ENCODE measurements around the gene SPATA13.

SPATA13 gene

DNA sequence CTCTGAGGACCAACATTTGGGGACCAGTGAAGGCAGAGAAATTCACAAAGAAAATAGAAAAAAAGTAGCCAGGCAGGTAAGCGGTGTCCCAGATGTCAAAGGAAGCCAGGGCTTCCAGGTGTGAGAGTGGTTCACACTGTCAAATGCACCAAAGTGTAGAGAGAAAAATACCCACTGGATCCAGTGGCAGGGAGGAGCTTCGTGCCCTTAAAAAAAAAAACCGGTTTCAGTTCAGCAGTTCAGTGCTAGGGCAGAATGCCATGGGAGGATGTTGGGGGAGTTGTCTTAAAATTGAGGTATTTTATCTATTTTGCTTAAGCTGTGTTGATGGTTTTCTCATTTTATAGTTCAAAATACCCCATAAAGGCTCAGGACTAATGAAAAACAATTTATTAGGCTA is 101.0 kb downstream of the SPATA13 start:
- DNase-seq: no peak

DNA sequence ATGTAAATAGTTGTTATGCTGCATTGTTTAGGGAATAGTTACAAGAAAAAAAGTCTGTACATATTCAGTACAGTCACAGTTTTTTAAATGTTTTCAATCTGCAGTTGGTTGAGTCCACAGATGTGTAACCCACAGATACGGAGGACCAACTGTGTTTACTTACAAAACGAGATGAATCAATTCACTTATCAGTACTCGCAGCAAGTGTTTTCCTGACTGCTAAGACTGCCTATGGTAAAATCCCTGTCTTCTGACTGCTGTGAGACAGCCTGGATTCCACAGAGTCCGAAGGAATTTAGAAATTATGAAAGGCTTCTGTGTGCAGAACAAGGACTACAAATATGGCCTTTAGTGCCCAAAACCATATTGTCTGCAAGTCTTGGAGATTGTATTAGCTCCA is 103.1 kb downstream of the SPATA13 start:
- no peak for DNase-seq

DNA sequence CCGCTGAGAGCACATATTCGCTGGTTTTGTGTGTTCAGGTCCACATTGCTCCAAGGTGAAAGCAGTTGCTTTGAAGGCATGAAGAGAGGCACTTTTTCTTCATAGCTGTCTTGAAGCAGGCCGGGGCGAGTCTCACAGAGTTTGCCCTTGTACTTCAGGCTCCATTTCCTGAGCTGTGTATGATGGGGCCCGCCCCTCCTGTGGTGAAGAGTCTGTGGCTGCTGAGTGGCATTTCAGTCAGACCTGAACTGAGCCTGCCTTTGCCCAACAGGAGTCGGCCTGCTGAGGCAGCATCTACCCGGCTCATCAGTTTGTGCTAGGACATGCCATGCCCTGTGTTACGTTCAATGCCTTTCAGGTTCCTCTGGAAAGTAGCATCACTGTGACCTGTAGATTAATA is 104.5 kb downstream of the SPATA13 start:
- DNase-seq: no peak

DNA sequence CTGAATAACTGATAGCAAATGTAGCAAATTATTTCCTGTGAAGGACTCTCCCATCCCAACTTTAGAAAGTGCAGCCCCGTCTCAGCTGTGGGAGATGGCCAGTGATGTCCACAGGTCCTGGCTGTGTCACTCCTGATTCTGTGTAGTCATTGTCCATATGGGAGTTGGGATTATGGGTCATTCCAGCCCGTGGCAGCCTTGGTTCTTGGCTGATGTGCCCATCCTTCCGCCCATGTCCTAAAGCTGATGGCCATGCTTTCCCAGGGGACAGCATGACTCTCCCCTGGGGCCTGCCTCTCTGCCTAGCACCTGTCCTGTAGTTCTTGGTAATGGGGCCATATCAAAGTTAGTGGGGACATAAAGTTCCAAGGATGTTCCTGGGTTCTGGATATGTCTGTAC is 104.9 kb downstream of the SPATA13 start:
- no peak for DNase-seq

DNA sequence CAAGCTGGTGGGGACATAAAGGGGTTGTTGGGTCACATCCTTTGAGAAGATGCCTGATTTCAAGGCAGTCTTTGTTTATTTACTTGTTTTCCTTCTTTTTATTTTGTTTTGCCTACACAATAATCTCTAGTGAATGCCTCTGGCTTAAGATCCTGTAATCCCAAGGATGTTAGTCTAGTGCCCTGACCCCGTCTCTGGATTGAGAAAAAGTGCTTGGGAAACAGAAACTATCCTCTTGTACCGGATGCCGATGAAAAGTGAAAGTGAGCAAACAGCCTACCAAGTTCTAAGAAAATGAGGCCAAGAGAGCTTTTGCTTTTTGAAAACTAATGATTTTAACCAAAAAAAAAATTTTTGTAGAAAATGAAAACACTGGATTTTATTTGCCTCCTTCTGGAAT is 106.8 kb downstream of the SPATA13 start:
- DNase-seq: no peak

DNA sequence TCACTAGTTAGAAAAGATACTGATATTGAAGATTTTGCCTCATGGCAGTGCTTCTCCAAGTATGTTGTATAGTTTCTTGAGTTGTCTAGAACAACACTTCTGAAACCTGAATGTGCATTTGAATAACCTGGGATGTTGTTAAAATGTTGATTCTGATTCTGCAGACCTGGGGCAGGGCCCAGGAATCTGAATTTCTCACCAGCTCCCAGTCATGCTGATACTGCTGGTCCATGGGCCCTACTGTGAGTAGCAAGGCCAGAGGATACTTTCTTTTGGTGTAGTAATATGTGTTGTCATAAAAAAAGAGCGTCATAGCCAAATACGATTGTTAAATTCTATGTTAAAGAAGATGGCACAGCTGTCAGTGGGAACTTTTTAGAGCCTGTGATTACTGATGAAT is 107.3 kb downstream of the SPATA13 start:
- DNase-seq: no peak

DNA sequence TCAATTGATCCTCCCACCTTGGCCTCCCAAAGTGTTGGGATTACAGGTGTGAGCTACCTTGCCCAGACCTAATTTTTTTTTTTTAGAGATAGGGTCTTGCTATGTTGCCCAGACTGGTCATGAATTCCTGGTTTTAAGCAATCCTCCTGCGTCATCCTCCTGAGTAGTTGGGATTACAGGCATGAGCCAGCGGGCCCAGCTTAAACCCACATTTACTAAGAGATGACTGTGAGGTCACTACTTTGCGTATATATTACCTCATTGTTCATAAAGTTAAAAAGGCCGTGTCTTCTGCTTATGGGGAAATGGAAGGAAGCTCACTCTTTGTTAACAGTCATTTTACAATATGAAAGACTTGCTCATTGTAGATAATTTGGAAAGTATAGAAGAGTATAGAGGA is 109.3 kb downstream of the SPATA13 start:
- no peak for DNase-seq

DNA sequence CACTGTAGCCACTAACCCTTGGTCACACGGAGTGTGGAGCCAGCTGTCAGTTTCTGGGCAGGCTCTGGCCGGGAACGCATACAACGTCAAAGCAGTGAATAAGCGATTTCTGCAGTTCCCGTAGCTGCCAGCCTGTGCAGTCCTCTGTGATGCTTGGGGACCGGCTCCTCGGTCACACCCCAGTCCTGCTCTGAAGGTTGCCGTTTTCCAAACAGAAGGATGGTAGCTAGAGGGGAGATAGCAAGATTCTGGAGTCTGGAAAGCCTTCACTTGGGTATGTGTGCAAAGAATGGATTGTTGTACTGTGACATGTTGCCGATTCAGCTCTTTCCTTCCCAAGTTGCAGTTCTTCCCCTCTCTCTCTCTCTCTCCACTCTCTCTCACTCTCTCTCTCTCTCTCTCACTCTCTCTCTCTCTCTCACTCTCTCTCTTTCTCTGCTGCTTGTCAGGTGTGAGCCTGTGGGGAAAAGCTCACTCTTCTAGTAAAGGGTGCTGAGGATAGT is 110.2 kb downstream of the SPATA13 start:
- DNase-seq: no peak

DNA sequence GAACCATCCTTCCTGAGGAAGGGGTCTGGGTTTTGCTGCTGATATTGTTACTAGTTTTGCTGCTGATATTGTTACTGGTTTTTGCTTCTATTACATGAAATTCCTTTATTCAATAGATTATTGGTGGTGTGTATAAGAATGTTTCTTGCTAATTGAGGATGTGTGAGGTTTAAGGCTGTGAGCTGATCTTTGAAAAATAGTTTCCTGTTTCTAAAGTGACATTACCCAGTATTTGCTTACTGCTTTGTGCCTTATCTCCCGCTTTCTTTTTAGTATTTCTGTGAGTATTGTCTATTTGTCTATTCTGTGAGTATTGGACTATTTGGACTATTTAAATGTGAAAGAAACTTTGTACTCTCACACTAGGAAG is 110.7 kb downstream of the SPATA13 start:
- no peak for DNase-seq

DNA sequence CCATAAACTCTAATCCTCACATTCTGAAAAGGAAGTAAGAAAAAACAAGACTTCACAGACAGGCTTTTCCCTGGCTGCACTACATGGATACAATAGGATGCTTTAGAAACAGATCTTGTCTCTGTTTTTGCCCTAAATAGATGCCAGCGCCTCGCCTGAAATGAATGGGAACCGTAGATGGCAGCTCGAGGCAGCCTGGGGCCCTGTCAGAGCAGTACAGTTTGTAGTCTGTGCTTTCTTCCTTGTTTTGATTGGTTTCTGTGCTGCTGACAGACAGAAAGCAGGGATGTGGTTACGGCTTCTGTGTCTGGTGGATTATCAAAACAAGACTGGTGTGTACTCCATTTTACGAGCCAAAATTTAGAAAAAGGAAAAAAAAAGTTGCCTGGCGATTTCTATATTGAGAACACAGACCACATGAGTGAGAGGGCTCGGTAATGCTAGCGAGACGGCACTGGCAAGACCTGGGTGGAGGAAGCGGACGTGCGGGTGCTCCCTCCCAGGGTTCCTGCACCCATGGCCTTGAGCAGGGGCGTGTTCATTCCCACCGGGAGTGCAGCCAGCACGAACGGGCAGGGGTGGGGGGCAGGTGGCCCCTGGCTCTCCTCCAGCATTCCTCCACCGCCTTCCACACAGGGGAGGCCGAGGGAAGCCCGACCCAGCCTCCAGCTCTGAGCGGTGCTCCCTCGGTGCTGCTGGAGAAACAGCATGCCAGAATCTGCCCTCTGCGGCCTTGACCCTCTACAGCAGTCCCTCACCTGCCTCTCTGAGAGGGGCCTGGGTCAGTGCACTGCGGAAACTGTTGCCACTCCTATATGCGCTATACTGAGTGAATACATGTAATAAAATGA is 111.3 kb downstream of the SPATA13 start:
- DNase-seq: no peak

DNA sequence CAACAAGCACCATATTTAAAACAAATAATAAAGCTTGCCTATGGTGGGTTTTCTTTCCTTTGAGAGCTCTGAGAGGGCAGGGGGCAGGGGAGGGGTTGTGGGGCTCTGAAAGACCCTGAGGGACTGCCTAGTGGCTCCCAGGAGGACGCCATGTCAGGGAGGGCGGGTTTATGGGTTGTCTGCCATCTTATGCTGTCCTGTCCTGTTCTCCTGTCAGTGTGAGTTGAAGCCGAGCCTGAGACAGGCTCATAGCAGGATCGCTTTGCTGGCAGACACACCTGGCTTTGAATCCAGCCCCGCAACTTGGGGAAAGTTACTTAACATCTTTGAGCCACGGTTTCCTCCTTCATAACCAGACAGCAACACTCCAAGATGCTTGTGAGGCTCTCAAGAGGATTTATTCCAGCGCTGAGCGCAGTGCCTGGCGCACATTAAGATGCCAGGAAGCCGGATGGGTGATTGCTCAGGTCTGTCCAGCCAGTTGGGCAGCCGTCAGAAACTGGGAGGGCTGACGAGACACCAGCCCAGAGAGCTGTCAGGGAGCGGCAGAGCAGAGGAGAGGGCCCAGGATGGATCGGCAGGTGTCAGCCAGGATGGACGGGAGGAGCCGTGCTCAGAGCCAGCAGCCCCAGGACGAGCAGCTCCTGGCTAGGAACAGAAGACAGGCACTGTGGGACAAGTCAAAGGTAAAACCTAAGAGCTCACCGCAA is 112.1 kb downstream of the SPATA13 start:
- no peak for DNase-seq

DNA sequence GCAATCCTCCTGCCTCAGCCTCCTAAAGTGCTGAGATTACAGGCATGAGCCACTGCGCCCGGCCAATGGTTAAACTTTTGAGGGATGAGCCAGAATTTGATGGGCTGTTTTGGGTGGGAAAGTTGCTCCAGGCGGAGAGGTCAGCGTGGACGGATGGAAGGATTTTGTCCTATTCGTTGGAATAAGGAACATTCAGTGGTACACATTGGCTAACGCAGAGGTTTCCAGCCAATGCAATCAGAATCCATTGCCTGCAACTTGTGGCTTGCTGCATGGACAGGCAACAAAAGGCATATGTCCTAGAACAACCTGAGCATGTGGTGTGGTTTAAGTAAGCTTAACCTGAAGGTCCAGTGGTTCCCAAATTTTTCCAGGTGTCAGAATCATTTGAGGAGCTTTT is 113.4 kb downstream of the SPATA13 start:
- DNase-seq: no peak

DNA sequence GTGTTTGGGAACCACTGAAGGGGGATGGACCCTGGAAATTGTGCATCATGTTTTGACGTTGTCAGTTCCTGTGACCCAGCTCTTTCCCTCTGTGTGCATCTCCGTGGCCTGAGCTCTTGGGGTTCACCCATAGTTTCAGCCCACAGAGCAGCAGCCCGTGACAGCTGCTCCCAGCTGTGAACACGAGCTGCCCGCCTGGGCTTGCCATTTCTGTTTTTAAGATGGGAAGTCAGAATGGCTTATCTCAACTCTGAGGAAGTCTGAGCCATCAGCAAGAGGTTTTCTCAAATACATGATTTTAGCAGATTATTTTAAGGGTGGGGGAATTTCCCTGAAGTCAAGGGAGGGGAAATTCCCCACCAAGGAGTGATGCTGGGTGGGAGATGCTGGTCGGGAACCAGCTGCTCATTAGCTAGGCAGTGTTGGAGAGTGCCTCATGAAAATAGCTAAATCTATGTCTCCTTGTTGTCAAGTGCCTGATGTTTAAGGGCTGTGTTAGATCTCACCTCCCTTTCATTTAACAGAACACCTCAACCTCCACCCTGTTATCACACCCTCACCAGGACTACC is 114.0 kb downstream of the SPATA13 start:
- DNase-seq: no peak

DNA sequence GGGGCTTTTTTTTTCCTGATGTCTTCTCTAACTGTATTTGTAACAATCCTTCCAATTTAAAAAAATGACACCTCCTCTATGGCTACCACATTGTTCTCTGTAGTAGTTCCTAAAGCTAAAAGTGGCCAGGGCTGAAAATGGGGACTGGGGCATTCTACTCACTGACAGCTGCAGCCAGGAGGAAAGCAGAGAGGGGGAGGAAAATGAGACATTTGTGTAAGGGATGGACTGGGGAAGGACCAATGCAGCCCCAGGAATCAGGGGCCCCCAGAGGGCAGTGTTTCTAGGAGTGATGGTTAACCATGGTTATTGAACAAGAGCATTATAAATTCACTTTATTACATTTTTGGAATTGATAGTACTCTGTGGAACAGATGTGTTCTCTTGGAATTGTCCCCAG is 114.5 kb downstream of the SPATA13 start:
- DNase-seq: no peak

DNA sequence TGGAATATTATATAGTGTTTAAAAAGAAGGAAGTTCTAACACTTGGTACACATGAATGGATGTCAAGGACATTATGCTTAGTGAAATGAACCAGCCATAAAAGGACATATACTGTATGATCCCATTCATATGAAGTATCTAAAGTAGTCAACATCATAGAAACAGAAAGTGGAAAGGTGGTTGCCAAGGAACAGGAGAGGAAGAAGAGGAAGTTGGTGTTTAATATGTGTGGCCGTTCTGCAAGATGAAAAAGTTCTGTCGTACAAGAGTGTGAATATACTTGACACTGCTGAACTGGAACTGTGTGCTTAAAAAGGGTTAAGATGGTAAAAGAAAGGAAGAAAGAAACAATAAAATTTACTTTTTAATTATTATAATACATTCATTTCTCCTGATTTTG is 115.8 kb downstream of the SPATA13 start:
- no peak for DNase-seq

DNA sequence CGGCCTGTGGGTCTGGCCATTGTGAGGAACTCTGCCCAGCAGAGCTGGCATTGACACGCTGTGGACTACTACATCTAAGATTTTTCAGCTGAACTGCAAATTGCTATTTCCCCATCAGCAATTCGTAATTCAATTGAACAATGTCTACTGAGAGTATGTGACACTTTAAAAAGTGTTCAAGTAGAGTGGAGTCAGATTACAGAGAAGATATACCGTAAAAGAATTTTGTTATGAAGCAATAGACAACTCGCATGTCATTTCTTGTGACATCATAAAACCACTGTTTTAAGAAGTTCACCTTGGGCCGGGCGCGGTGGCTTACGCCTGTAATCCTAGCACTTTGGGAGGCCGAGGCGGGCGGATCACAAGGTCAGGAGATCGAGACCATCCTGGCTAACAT is 116.3 kb downstream of the SPATA13 start:
- no peak for DNase-seq

DNA sequence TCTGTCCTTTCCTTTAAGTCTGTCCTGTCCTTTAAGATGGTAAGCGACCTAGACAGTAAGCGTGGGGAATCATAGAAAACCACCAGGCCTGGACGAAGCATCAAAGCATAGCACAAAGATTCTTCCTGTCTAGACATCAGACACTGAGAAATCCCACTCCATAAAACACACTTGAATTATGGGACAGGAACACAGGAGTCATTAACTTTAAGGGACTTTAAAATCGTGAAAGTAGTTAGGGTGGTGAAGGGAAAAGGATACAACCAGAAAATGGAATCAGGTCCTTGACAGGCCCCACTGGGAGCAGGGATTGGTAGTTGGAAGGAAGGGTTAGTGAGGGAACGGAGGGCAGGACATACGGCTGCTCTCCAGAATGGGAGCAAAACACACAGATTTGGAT is 117.2 kb downstream of the SPATA13 start:
- DNase-seq: no peak

DNA sequence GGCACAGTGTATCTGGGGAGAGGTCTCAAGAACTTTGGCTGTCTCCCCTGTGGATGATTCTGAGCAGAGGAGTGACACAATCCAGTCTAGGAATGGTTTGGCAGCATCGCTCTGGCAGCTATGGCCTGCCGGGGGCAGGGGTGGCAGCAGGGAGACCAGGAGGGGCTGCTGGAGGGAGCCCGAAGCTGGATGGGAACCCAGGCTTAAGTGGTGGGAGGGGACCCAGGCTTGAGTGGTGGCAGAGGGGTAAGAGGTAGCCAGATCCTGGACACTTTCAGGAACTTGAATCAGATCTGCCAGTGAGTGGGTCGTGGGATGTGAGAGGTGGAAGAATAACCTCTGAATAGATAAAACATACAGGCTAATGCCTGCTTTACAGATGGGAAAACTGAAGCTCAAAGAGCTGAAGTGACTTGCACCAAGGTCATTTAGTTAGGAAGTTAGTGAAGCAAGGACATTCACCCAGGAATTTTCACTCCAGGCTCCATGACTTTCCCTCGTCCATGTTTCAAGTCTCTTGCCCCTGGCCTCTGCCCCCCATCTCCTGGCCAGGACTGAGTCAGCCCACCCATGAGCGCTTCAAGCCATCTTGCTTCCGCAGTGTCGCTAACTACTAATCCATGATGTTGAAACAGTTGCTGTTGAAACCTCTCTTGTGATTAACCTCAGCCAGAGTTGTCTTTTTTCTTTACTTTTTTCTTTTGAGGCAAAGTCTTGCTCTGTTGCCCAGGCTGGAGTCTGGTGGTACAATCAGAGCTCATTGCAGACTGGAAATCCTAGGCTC is 119.0 kb downstream of the SPATA13 start:
- DNase-seq: no peak

DNA sequence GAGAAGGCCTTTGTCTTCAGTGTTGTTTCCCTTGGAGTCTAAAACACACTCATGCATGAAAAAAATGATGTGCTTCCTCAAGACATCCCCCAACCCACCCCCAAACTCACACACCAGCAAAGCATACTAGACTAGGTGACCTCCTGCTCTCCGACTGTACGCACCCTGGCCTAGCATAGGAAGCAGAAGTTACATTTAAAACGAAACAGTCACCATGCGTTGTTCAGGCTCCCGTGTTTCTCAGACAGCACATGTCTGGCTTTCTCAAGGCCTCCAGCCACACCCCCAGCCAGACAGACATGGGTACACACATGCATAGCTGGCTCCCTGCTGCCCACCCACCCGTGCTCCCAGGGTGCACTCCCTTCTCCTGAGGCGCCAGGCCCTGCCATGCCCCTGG is 120.2 kb downstream of the SPATA13 start:
- no peak for DNase-seq

DNA sequence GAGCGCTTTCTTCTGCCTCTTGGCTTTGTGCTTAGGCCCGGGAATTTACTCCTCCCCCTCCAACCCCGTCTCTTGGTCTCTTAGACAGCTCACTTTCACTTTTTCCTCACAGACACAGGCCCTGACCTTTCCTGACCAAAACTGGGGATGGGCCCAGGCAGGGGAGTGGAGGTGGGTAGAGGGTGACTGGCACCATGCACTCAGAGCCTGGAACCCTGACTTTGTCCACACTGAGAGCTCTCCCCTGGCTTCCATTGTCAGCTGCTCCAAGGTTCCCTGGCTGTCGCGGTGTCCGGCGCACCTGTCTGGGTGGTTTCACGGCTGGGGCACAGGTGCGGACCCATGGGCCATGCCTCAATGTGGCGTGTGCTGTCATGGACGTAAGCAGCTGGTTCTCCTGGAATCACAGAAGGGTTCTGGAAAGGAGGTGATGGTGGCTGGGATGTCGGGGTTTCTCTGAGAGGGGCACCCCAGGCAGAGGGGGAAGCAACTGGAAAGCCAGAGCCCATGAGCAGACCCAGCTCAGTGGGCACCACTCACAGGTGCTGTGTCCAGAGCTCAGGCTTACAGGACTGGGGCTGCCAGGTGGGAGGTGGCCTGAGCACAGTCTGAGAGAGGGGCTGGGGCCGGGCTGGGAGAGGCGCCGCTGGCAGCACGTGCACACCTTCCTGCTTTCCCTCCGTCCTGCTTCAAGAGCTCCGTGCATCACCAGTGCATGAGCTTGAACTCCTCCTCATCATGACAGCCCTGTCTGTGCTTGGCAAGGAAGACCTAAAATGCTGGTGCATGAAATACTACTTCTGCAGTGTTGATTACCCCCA is 120.9 kb downstream of the SPATA13 start:
- no peak for DNase-seq

DNA sequence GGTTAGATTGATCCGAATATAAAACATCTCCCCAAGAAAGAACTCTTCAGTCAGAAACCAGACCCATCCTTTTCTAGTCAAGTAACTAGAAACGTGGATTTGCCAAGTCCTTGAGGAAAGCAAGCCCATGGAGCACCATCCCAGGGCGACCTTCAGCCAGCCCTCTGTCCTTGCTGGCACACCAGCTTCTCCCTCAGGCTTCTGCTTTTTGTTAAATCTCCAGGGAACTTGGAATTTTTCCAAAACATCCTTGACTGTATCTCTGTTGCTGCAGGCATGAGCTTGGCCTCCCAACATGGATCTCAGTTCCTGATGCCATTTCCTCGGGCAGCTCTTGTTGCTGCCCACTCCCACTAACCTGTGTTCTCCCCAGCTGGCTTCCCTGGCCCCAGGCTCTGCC is 121.7 kb downstream of the SPATA13 start:
- DNase-seq: no peak

DNA sequence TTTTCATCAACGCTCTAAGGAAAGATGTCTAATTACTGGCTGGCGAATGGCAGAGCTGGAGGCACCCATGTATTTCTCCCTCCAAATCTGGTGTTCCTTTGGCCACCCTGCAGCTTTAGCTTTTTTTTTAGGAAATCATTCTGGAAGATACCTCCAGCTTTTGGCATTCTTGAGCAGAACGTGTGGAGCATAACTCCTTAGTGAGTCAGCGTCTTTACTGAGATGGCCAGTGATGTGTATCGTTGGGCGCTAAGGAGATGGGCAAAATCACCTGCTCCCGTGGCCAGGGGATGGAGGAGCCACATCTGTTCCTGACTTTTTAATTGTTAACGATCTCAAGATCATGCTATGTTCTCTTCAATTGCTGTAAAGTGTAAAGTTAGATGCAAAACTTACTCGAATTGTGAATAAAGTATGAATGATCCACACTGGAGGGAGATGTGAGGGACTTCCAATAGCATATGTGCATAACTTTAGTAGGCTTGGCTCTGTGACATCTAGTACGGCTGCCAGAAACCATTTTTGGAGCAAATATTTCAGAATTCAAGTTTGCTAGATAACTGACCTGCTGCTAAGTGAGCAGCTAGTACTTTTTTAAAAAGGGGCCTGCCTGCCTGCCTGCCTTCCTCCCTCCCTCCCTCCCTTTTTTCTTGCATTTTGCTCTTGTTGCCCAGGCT is 124.5 kb downstream of the SPATA13 start:
- no peak for DNase-seq

Measured in NCI-H510A (cell line).